HL-60/S4 treated with phorbol 12-myristate 13-acetate at 8.2 ng/mL for 4 days and 3 days (cell line): Measurements from ENCODE around the gene EPHA8.

Experiments used
- in situ Hi-C: fragments of 300-500 bp; cut with MboI; formaldehyde crosslinking; loops from 2 replicates; pipeline ENCODE4 v1.15.0; 2022; ENCODE audit warnings: low sequenced_read_pairs

EPHA8 gene

GRCh38 chr1:22588899-22589422 lies 25.7 kb downstream of the EPHA8 start:
- in situ Hi-C loops = no loop called here

- in situ Hi-C loops = no loop called here
These were observed 28.3 kb downstream of the EPHA8 start for GRCh38 chr1:22591576-22591975.

- in situ Hi-C loops = no loop called here
These were observed 28.8 kb downstream of the EPHA8 start for GRCh38 chr1:22592051-22592450.

- in situ Hi-C loops = no loop called here
These were observed 29.9 kb downstream of the EPHA8 start for GRCh38 chr1:22592919-22593790.

DNA sequence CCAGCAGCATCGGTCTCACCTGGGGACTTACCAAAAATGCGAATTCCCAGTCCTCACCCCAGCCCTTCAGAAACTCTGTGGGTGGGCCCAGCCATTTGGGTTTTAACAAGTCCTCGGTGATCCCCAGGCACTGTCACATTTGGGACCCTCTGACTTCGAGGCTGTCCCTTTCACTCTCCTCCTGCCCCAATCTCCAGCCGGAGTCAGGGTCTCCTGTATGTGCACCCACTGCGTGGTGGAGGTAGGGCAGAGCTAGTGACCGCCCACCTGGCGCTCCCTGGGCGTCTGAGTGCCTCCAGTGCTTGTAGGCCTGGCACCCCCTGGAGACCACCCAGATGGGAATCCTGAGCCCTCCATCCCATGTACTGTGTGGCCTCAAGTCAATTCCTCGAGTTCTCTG lies 31.1 kb downstream of the EPHA8 start:
- in situ Hi-C loops = no loop called here

GRCh38 chr1:22595108-22595507 lies 31.8 kb downstream of the EPHA8 start:
- in situ Hi-C loops = no loop called here

GRCh38 chr1:22597301-22597965 lies 34.1 kb downstream of the EPHA8 start:
- in situ Hi-C loops = no loop called here

GRCh38 chr1:22597996-22598395 lies 34.7 kb downstream of the EPHA8 start:
- in situ Hi-C loops = no loop called here

DNA sequence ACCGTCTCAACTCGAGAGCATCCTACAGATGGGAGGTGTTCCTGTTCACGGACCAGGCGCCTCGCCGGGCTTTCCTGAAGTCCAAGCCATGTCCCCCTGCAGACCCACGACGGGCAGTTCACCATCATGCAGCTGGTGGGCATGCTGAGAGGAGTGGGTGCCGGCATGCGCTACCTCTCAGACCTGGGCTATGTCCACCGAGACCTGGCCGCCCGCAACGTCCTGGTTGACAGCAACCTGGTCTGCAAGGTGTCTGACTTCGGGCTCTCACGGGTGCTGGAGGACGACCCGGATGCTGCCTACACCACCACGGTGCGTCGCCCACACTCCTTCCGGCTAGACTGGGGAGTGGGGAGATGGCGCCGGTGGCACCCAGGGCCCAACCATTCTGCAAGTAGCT lies 35.4 kb downstream of the EPHA8 start:
- in situ Hi-C loops = no loop called here

- in situ Hi-C loops = no loop called here
These were observed 37.0 kb downstream of the EPHA8 start for GRCh38 chr1:22600071-22600816.

DNA sequence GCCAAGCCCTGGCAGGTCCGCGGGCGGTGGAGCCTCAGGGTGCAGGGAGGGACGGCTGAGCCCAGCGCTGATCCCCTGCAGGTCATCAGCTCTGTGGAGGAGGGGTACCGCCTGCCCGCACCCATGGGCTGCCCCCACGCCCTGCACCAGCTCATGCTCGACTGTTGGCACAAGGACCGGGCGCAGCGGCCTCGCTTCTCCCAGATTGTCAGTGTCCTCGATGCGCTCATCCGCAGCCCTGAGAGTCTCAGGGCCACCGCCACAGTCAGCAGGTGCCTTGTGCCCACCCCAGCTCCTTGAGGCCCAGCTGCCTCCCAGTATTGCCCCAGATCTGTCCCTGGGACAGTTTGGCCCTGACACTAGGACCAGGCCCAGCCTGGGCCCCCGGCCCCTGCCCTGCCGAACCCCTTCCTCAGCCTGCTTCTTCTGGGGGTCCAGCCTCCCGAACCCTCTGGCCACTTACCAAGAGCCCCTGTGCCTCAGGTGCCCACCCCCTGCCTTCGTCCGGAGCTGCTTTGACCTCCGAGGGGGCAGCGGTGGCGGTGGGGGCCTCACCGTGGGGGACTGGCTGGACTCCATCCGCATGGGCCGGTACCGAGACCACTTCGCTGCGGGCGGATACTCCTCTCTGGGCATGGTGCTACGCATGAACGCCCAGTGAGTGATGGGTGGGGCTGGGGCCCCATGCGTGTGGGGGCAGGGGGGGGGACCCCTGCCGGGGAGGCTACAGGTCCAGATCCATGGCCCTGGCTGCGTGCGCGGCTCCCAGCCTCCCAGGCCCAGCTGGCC lies 37.7 kb downstream of the EPHA8 start:
- in situ Hi-C loops = no loop called here

- in situ Hi-C loops = no loop called here
These were observed 38.3 kb downstream of the EPHA8 start for GRCh38 chr1:22601610-22602009.

DNA sequence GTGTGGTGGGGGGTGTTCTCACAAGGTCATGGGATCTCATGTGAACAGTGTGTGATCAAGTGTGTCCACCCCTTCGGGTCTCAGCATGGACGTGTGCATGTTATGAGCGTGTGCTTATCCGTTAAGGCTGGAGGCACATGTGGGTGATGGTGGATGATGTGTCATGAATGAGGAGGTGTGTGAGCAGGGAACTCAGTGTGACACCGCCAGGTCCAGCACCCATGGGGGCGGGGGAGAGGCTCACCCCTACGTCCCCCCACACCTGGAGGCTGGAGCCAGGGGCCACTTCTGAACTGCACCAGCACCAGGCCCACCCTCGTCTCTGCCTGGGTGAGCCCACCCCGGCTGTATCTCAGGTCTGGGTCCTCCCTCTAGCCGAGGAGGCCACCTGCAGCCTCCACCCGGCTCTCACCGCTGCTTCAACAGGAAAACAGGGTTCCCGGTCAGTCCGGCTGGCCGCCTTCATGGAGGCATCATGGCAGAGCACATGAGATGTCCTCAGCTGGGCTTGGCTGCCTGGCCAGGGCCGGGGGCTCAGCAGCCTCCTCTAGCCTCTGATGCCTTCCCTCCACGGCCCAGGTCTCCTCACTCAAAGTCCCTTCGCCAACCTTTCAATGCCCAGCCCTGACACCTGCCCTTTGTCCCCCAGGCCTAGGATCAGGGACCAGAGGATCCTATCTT lies 38.9 kb downstream of the EPHA8 start:
- in situ Hi-C loops = no loop called here

DNA sequence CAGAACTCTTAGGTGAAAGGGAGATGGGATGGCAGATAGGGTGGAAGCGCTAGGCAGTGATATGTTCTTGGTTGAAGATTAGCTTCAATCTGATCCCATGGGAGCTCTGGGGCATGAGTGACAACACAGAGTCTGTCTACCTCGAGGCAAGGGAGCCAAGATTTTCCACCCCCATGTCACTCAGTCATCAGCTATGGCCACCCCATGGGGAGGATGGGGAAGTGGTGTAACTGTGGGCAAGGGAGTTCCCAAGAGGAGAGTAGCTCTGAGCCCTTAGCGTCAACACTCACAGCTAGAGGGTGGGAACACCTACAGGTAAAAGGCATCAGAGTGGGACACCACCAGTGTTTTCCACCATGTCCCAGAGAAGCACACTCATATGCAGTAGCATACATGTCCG lies 42.9 kb downstream of the EPHA8 start:
- in situ Hi-C loops = no loop called here

GRCh38 chr1:22607154-22607553 lies 43.9 kb downstream of the EPHA8 start:
- in situ Hi-C loops = no loop called here

DNA sequence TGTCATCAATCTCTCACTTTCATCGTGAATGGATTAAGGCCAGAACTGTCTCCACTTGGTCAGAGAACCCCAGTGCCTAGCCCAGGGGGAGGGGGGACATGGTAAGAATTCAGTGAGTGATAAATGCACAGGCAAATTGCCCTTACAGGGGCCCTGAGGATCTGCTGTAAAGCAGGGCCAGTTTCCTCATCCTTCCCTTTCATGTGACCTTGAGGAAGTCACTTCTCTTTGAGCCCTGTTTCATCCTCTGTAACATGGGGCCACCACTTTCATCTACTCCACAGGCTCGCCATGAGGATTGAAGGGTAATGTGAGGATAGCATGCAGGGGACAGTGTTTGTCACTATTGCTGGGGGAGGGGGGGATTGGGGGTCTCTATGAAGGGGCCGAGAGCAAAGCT lies 45.1 kb downstream of the EPHA8 start:
- in situ Hi-C loops = no loop called here

- in situ Hi-C loops = no loop called here
These were observed 46.0 kb downstream of the EPHA8 start for GRCh38 chr1:22609291-22609690.

DNA sequence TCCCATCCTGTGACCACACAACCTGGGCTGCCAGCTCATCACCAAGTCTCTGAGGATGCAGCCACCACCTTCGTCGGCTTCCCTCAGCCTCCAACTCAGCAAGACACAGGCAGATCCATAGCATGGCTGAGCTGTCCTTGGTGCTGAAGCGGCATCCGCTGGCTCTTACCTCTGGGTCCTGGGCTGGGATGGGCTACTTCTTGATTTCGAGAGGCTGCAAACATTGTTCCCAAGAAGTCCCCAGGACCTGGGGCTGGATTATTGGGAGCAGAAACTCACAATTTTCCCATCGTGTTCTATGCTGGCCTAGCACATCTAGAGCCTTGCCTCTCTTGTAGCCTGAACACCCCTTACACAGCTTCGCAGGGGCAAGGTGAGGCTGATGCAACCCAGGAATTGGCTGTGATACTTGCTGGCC lies 48.2 kb downstream of the EPHA8 start:
- in situ Hi-C loops = no loop called here

- in situ Hi-C loops = no loop called here
These were observed 49.6 kb downstream of the EPHA8 start for GRCh38 chr1:22612671-22613571.
